Muscle of leg (tissue), 11 donors: Measurements from ENCODE around the gene SMARCA4. TPM values are rescaled to one million over a fixed set of nuclear protein-coding genes. Genes with fewer than 3 reads are reported as not detected.

Experiments
- DNase-seq: peaks from one replicate; pipeline ENCODE4 v3.0.0; 2013
- H3K27ac ChIP-seq: one replicate; pipeline ENCODE4 v1.5.1; 2013; ENCODE audit warnings: mild to moderate bottlenecking, low read length, control low read depth
- H3K27me3 ChIP-seq: one replicate; pipeline ENCODE4 v1.6.1; 2013; ENCODE audit warnings: low read length; ENCODE audit not compliant: control insufficient read depth, insufficient read depth
- H3K36me3 ChIP-seq: one replicate; pipeline ENCODE4 v1.6.1; 2013; ENCODE audit warnings: low read length; ENCODE audit not compliant: control insufficient read depth, insufficient read depth
- H3K4me1 ChIP-seq: one replicate; pipeline ENCODE4 v1.6.1; 2013; ENCODE audit warnings: low read length; ENCODE audit not compliant: control insufficient read depth, insufficient read depth
- H3K4me3 ChIP-seq: one replicate; pipeline ENCODE4 v1.5.1; 2013; ENCODE audit warnings: low read length, control low read depth
- H3K9me3 ChIP-seq: replicated peaks from 2 replicates; pipeline ENCODE4 v1.6.1; 2013; ENCODE audit warnings: low read depth, low read length; ENCODE audit not compliant: control insufficient read depth
- WGBS: methylation state at CpG from one replicate; pipeline ENCODE4 v1.1.5; 2013; ENCODE audit warnings: missing lambda C conversion rate; ENCODE audit not compliant: insufficient coverage; 5-methylcytosine and 5-hydroxymethylcytosine counted together
- polyA plus RNA-seq, 8 donors: library from polyadenylated mRNA; unstranded; fragments of 120-200 nt; gene quantifications; one replicate each; pipeline versions ENCODE4 v1.2.1 to v1.2.3, GENCODE V29; 2013; ENCODE audit warnings: inconsistent platforms in 1 of 8, low replicate concordance in 1 of 8; ENCODE audit not compliant: insufficient read length in 8 of 8, insufficient read depth in 1 of 8
- total RNA-seq: library from RNA; stranded (reverse); fragments of 120-200 nt; gene quantifications from one replicate; pipeline ENCODE4 v1.2.4, GENCODE V29; 2013

The SMARCA4 gene
- total and polyA plus RNA-seq, 9 donors = 60.2 to 121 (median 101) TPM

- H3K27ac ChIP-seq = no peak overlapping the region
- 75% methylated on average over 4 of the region's 13 CpGs for WGBS
- H3K4me1 ChIP-seq = peaks cover 10% of the 10 kb centered on the region
- no peak for DNase-seq
- H3K36me3 ChIP-seq = peaks cover 77% of the 10 kb centered on the region
- H3K27me3 ChIP-seq = no peaks in the 10 kb centered on the region
- H3K9me3 ChIP-seq = no peaks in the 10 kb centered on the region
- H3K4me3 ChIP-seq = no peak overlapping the region
Measured at GRCh38 chr19:11041966-11042627, 81.3 kb downstream of the SMARCA4 start.

- 90% methylated on average over 8 of the region's 10 CpGs for WGBS
- no peak overlapping the region for H3K4me3 ChIP-seq
- H3K27me3 ChIP-seq = no peaks in the 10 kb centered on the region
- H3K9me3 ChIP-seq = no peaks in the 10 kb centered on the region
- no peak overlapping the region for H3K27ac ChIP-seq
- peaks cover 74% of the 10 kb centered on the region for H3K36me3 ChIP-seq
- DNase-seq = no peak
- peaks cover 13% of the 10 kb centered on the region for H3K4me1 ChIP-seq
Measured at GRCh38 chr19:11044431-11044830, 83.6 kb downstream of the SMARCA4 start.

DNA sequence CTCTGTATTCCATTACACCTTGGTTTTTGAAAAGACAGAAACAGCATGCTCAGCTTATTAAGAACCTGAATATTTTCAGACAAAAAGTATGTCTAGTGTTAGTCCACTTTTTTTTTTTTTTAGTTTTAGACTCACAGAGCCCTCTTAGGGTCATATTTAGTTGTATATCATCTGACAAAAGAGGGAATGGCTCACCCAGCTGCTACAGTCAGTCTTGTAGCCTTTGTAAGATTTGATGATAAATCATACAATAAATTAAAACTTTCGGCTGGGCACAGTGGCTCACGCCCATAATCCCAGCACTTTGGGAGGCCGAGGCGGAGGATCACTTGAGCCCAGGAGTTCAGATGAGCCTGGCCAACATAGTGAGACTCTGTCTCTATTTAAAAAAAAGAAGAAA, 84.7 kb downstream of the SMARCA4 start:
- Histone ChIP-seq H3K4me3 (no peak overlapping the region), H3K36me3 (peaks cover 80% of the 10 kb centered on the region), H3K27ac (no peak overlapping the region), H3K27me3 (no peaks in the 10 kb centered on the region), H3K9me3 (no peaks in the 10 kb centered on the region), H3K4me1 (peaks cover 16% of the 10 kb centered on the region)
- 100% methylated on average over 2 of the region's 4 CpGs for whole genome bisulfite sequencing
- no peak for DNase-seq

DNA sequence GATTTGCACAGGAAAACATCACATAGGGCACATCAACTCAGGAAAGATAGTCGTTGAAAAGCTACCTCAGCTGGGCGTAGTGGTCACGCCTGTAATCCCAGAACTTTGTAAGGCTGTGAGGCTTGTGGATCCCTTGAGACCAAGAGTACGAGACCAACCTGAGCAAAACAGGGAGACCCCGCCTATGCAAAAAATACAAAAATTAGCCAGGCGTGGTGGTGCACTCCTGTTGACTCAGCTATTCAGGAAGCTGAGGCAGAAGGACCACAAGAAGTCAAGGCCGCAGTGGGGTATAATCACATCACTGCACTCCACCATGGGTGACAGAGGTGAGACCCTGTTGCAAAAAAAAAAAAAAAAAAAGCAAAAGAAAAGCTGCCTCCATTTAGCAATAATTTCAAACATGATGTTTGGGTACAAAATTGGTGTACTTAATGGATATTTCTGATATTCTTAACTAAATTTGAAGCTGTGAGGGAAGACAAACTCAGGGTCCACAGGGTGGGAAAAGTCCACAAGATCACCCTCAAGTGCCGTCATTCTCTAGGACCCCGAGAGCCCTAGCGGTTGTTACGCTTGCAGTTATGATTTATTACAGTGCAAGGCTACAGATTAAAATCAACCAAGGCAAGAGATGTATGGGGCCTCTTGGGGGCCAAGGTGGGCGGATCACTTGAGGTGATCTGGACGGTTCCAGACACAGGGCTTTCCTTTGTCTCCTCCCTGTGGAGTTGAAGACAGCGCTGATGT, 86.0 kb downstream of the SMARCA4 start:
- no peak for DNase-seq
- 85% methylated on average over 9 of the region's 14 CpGs for WGBS
- peaks cover 20% of the 10 kb centered on the region for H3K4me1 ChIP-seq
- no peaks in the 10 kb centered on the region for H3K9me3 ChIP-seq
- no peak overlapping the region for H3K4me3 ChIP-seq
- H3K36me3 ChIP-seq = peaks cover 75% of the 10 kb centered on the region
- no peaks in the 10 kb centered on the region for H3K27me3 ChIP-seq
- H3K27ac ChIP-seq = no peak overlapping the region

DNA sequence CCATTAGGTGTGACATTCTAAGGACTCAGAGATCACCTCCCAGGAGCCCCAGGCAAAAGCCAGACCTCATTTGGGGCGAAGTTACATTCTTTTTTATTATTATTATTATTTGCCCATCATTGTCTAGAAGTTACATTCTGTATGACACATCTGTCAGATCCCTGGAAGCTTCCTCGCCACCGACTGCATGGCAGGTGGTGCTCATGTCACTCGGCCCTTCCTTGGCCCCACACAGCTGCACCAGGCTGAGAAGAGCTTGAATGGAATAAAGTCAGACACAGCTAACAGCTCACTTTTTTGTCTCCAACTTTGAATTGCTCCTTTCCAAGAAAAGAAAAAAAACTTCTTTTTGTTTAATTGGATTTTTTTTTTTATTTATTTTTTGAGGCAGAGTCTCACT, 87.0 kb downstream of the SMARCA4 start:
- WGBS = 83% methylated on average over 2 of the region's 4 CpGs
- DNase-seq = no peak
- Histone ChIP-seq H3K27me3 (no peaks in the 10 kb centered on the region), H3K4me1 (peaks cover 20% of the 10 kb centered on the region), H3K9me3 (no peaks in the 10 kb centered on the region), H3K36me3 (peaks cover 71% of the 10 kb centered on the region), H3K4me3 (no peak overlapping the region), H3K27ac (no peak overlapping the region)

- DNase-seq = no peak
- Histone ChIP-seq H3K27me3 (no peaks in the 10 kb centered on the region), H3K36me3 (peaks cover 69% of the 10 kb centered on the region), H3K9me3 (no peaks in the 10 kb centered on the region), H3K27ac (no peak overlapping the region), H3K4me1 (peaks cover 26% of the 10 kb centered on the region), H3K4me3 (no peak overlapping the region)
- WGBS = 82% methylated on average over 8 of the region's 9 CpGs
Measured at GRCh38 chr19:11050323-11051114, 89.7 kb downstream of the SMARCA4 start.

GRCh38 chr19:11053817-11054195, 93.0 kb downstream of the SMARCA4 start:
- peaks cover 72% of the 10 kb centered on the region for H3K36me3 ChIP-seq
- WGBS = 35% methylated on average over 4 of the region's 4 CpGs
- H3K4me3 ChIP-seq = no peak overlapping the region
- H3K9me3 ChIP-seq = no peaks in the 10 kb centered on the region
- H3K27ac ChIP-seq = no peak overlapping the region
- H3K4me1 ChIP-seq = peaks cover 19% of the 10 kb centered on the region
- peak; percentile 85 for DNase-seq
- H3K27me3 ChIP-seq = no peaks in the 10 kb centered on the region

GRCh38 chr19:11054200-11054599, 93.4 kb downstream of the SMARCA4 start:
- Histone ChIP-seq H3K27me3 (no peaks in the 10 kb centered on the region), H3K4me1 (peaks cover 15% of the 10 kb centered on the region), H3K27ac (no peak overlapping the region), H3K36me3 (peaks cover 71% of the 10 kb centered on the region), H3K4me3 (no peak overlapping the region), H3K9me3 (no peaks in the 10 kb centered on the region)
- 67% methylated on average over 7 of the region's 8 CpGs for WGBS
- no peak for DNase-seq

GRCh38 chr19:11054628-11055027, 93.8 kb downstream of the SMARCA4 start:
- Histone ChIP-seq H3K4me3 (no peak overlapping the region), H3K9me3 (no peaks in the 10 kb centered on the region), H3K27ac (no peak overlapping the region), H3K4me1 (peaks cover 10% of the 10 kb centered on the region), H3K36me3 (peaks cover 71% of the 10 kb centered on the region), H3K27me3 (no peaks in the 10 kb centered on the region)
- 86% methylated on average over 6 of the region's 8 CpGs for WGBS
- DNase-seq = no peak
